Natural killer cell treated with Interleukin-12 subunit alpha and Interleukin-12 subunit beta and Interleukin-15 and Interleukin-18, amount 100 ng/mL, for 72 hours (primary cell): ENCODE results near the gene YIPF7. TPM values are rescaled to one million over a fixed set of nuclear protein-coding genes. Genes with fewer than 3 reads are reported as not detected.

ENCODE experiments used
- total RNA-seq, 2 donors: library from RNA; stranded (reverse); gene quantifications; one replicate each; pipeline ENCODE4 v1.2.3, GENCODE V29; 2022

YIPF7 gene
- total RNA-seq, 2 donors from 2014 or later: not detected

Other genes starting within 250 kb of the YIPF7 start
- gene KCTD8, start 202.8 kb downstream of the YIPF7 start, total RNA-seq: not detected
- gene GUF1, start 26.8 kb upstream of the YIPF7 start, total RNA-seq: 10 to 100 TPM; 19.0 to 22.6 TPM
- gene GNPDA2, start 74.9 kb upstream of the YIPF7 start, total RNA-seq: 10 to 100 TPM; 14.4 to 20.1 TPM